CD8-positive, alpha-beta memory T cell (primary cell): ENCODE data around the gene MECR. TPM values are rescaled to one million over a fixed set of nuclear protein-coding genes. Genes with fewer than 3 reads are reported as not detected.
A peak's percentile ranks its signal among the peaks of the same experiment; 100 is the strongest.

Source experiments
- CTCF ChIA-PET: fragments of 350-600 bp; sonication (Branson Sonifier 250); formaldehyde crosslinking; loops from one replicate; lab custom pipeline; 2021; ENCODE audit warnings: antibody characterized with exemption; lab: Charles Lee
- POLR2A ChIA-PET: fragments of 350-600 bp; sonication (Branson Sonifier 250); formaldehyde crosslinking; loops from one replicate; lab custom pipeline; 2021; ENCODE audit warnings: antibody characterized with exemption; lab: Charles Lee
- DNase-seq, 5 donors: peaks; one replicate each; pipeline versions ENCODE4 v3.0.0 to v3.0.0-alpha.2; 2020 to 2022; ENCODE audit warnings: mixed read lengths in 1 of 5
- H3K27ac ChIP-seq: one replicate; pipeline ENCODE4 v1.7.0; 2013; ENCODE audit warnings: low read depth, mild to moderate bottlenecking, low read length, moderate library complexity
- H3K27me3 ChIP-seq: 2 replicates; pipeline ENCODE4 v1.7.0; 2013; ENCODE audit warnings: low read length, mild to moderate bottlenecking; ENCODE audit not compliant: insufficient read depth, poor library complexity, severe bottlenecking
- H3K36me3 ChIP-seq: 2 replicates; pipeline ENCODE4 v1.7.0; 2013; ENCODE audit warnings: mild to moderate bottlenecking, low read length, moderate library complexity; ENCODE audit not compliant: insufficient read depth
- H3K4me1 ChIP-seq: 2 replicates; pipeline ENCODE4 v1.7.0; 2013; ENCODE audit warnings: mild to moderate bottlenecking, low read length, moderate library complexity; ENCODE audit not compliant: insufficient read depth
- H3K4me3 ChIP-seq: 2 replicates; pipeline ENCODE4 v1.7.0; 2013; ENCODE audit warnings: mild to moderate bottlenecking, low read length
- H3K9me3 ChIP-seq: 2 replicates; pipeline ENCODE4 v1.7.0; 2013; ENCODE audit warnings: mild to moderate bottlenecking, low read length
- H3K27ac Mint-ChIP-seq, 8 donors: one replicate each; pipeline ENCODE4 v1.8.0; 2020 to 2021; ENCODE audit warnings: mixed read lengths in 8 of 8, mild to moderate bottlenecking in 6 of 8, inconsistent platforms in 3 of 8, moderate library complexity in 3 of 8
- H3K27me3 Mint-ChIP-seq, 2 donors: one replicate each; pipeline ENCODE4 v1.8.0; 2020 to 2021; ENCODE audit warnings: mixed read lengths in 2 of 2, mild to moderate bottlenecking in 1 of 2, moderate library complexity in 1 of 2
- H3K36me3 Mint-ChIP-seq, 3 donors: one replicate each; pipeline ENCODE4 v1.8.0; 2020 to 2021; ENCODE audit warnings: mixed read lengths in 3 of 3, inconsistent platforms in 1 of 3, mild to moderate bottlenecking in 1 of 3
- H3K4me1 Mint-ChIP-seq, 3 donors: one replicate each; pipeline ENCODE4 v1.8.0; 2020 to 2021; ENCODE audit warnings: mixed read lengths in 3 of 3, inconsistent platforms in 1 of 3, mild to moderate bottlenecking in 1 of 3
- H3K4me3 Mint-ChIP-seq, 7 donors: one replicate each; pipeline ENCODE4 v1.8.0; 2020 to 2021; ENCODE audit warnings: mixed read lengths in 7 of 7, mild to moderate bottlenecking in 6 of 7, moderate library complexity in 4 of 7, inconsistent platforms in 2 of 7
- H3K9me3 Mint-ChIP-seq, 5 donors: one replicate each; pipeline ENCODE4 v1.8.0; 2020 to 2022; ENCODE audit warnings: mixed read lengths in 5 of 5, mild to moderate bottlenecking in 3 of 5, moderate library complexity in 2 of 5, inconsistent platforms in 1 of 5
- polyA plus RNA-seq: library from polyadenylated mRNA; unstranded; fragments of 300-500 nt; fragmentation: Illumina TruSeq; gene quantifications from one replicate; pipeline ENCODE4 v1.2.3, GENCODE V29; 2021
- total RNA-seq, 2 experiments: library from RNA; stranded (reverse); gene quantifications; one replicate each; pipeline ENCODE4 v1.2.3, GENCODE V29; 2021

MECR gene
- total and polyA plus RNA-seq, 3 experiments from 2014 or later: 14.5 to 41.1 (median 33.8) TPM

- Mint-ChIP-seq H3K36me3 (peaks cover 0 to 40% (median 4%) of the 10 kb centered on the region in 3 donors), H3K27me3 (no peaks in the 10 kb centered on the region), H3K9me3 (no peaks in the 10 kb centered on the region), H3K4me1 (no peaks in the 10 kb centered on the region), H3K4me3 (no peak overlapping the region), H3K27ac (no peak overlapping the region)
- Histone ChIP-seq H3K27ac (no peak overlapping the region), H3K4me1 (no peaks in the 10 kb centered on the region), H3K4me3 (no peak overlapping the region), H3K27me3 (no peaks in the 10 kb centered on the region), H3K36me3 (peaks cover 3% of the 10 kb centered on the region), H3K9me3 (no peaks in the 10 kb centered on the region)
- CTCF ChIA-PET: interaction anchor here (1.1 kb wide), 1 partner anchor 15 kb away, joined by 3 read pairs; no protein-coding TSS in a partner anchor
- POLR2A ChIA-PET: no interaction called here
- DNase-seq: no peak
These were observed 12.5 kb downstream of the MECR start for GRCh38 chr1:29218223-29218622.

- H3K27ac Mint-ChIP-seq: peak overlapping the region in 1 of 8 donors; percentile 12
These were observed 13.1 kb downstream of the MECR start for GRCh38 chr1:29217633-29218032.

GRCh38 chr1:29213055-29213454 is 17.7 kb downstream of the MECR start:
- CTCF ChIA-PET: no interaction called here
- H3K36me3 ChIP-seq: peaks cover 3% of the 10 kb centered on the region
- H3K4me1 ChIP-seq: no peaks in the 10 kb centered on the region
- H3K4me3 Mint-ChIP-seq: no peak overlapping the region
- no peak for DNase-seq
- H3K27ac Mint-ChIP-seq: peak overlapping the region in 3 of 8 donors; percentile 25 to 68 (median 33)
- H3K4me3 ChIP-seq: no peak overlapping the region
- no peaks in the 10 kb centered on the region for H3K27me3 Mint-ChIP-seq
- no peaks in the 10 kb centered on the region for H3K27me3 ChIP-seq
- H3K4me1 Mint-ChIP-seq: no peaks in the 10 kb centered on the region
- POLR2A ChIA-PET: no interaction called here
- no peaks in the 10 kb centered on the region for H3K9me3 ChIP-seq
- no peaks in the 10 kb centered on the region for H3K9me3 Mint-ChIP-seq
- H3K36me3 Mint-ChIP-seq: peaks cover 3 to 54% (median 9%) of the 10 kb centered on the region in 3 donors
- no peak overlapping the region for H3K27ac ChIP-seq

More at GRCh38 chr1:29217633-29218032, 13.1 kb downstream of the MECR start:
- no peaks in the 10 kb centered on the region for H3K4me1 Mint-ChIP-seq
- no peaks in the 10 kb centered on the region for H3K9me3 Mint-ChIP-seq
- peaks cover 3% of the 10 kb centered on the region for H3K36me3 ChIP-seq
- CTCF ChIA-PET: interaction anchor here (1.1 kb wide), 1 partner anchor 15 kb away, joined by 3 read pairs; no protein-coding TSS in a partner anchor
- H3K4me3 Mint-ChIP-seq: no peak overlapping the region
- no peak for DNase-seq
- no peak overlapping the region for H3K4me3 ChIP-seq
- no peaks in the 10 kb centered on the region for H3K27me3 Mint-ChIP-seq
- no peak overlapping the region for H3K27ac ChIP-seq
- no peaks in the 10 kb centered on the region for H3K4me1 ChIP-seq
- H3K36me3 Mint-ChIP-seq: peaks cover 0 to 44% (median 8%) of the 10 kb centered on the region in 3 donors
- POLR2A ChIA-PET: no interaction called here
- no peaks in the 10 kb centered on the region for H3K9me3 ChIP-seq
- no peaks in the 10 kb centered on the region for H3K27me3 ChIP-seq

GRCh38 chr1:29211086-29212030 is 19.4 kb downstream of the MECR start:
- H3K36me3 ChIP-seq: peaks cover 3% of the 10 kb centered on the region
- H3K27ac ChIP-seq: no peak overlapping the region
- Mint-ChIP-seq H3K4me1 (no peaks in the 10 kb centered on the region), H3K36me3 (peaks cover 3 to 52% (median 9%) of the 10 kb centered on the region in 3 donors), H3K27me3 (no peaks in the 10 kb centered on the region), H3K27ac (peak overlapping the region in 1 of 8 donors; percentile 43), H3K4me3 (no peak overlapping the region), H3K9me3 (no peaks in the 10 kb centered on the region)
- ChIA-PET POLR2A (no interaction called here), CTCF (interaction anchor here (0.7 kb wide), 1 partner anchor 260 kb away, joined by 3 read pairs; no protein-coding TSS in a partner anchor)
- no peaks in the 10 kb centered on the region for H3K27me3 ChIP-seq
- H3K9me3 ChIP-seq: no peaks in the 10 kb centered on the region
- H3K4me3 ChIP-seq: no peak overlapping the region
- H3K4me1 ChIP-seq: no peaks in the 10 kb centered on the region
- no peak for DNase-seq

GRCh38 chr1:29210278-29211085 is 20.3 kb downstream of the MECR start:
- POLR2A ChIA-PET: no interaction called here
- H3K4me3 Mint-ChIP-seq: no peak overlapping the region
- H3K9me3 Mint-ChIP-seq: no peaks in the 10 kb centered on the region
- no peaks in the 10 kb centered on the region for H3K4me1 Mint-ChIP-seq
- CTCF ChIA-PET: interaction anchor here (0.7 kb wide), 1 partner anchor 259 kb away, joined by 3 read pairs; no protein-coding TSS in a partner anchor
- no peaks in the 10 kb centered on the region for H3K27me3 Mint-ChIP-seq
- DNase-seq: no peak
- no peaks in the 10 kb centered on the region for H3K4me1 ChIP-seq
- H3K9me3 ChIP-seq: no peaks in the 10 kb centered on the region
- peaks cover 3 to 53% (median 11%) of the 10 kb centered on the region in 3 donors for H3K36me3 Mint-ChIP-seq
- no peak overlapping the region for H3K4me3 ChIP-seq
- H3K27ac Mint-ChIP-seq: peak overlapping the region in 1 of 8 donors; percentile 38
- no peaks in the 10 kb centered on the region for H3K27me3 ChIP-seq
- peaks cover 4% of the 10 kb centered on the region for H3K36me3 ChIP-seq
- no peak overlapping the region for H3K27ac ChIP-seq

- Histone ChIP-seq H3K27ac (no peak overlapping the region), H3K4me1 (no peaks in the 10 kb centered on the region), H3K36me3 (peaks cover 4% of the 10 kb centered on the region), H3K9me3 (no peaks in the 10 kb centered on the region), H3K27me3 (no peaks in the 10 kb centered on the region), H3K4me3 (no peak overlapping the region)
- Mint-ChIP-seq H3K36me3 (peaks cover 3 to 51% (median 11%) of the 10 kb centered on the region in 3 donors), H3K4me1 (no peaks in the 10 kb centered on the region), H3K4me3 (no peak overlapping the region), H3K27ac (peak overlapping the region in 3 of 8 donors; percentile 14 to 48 (median 42)), H3K27me3 (no peaks in the 10 kb centered on the region), H3K9me3 (no peaks in the 10 kb centered on the region)
- POLR2A ChIA-PET: no interaction called here
- CTCF ChIA-PET: interaction anchor here (1.6 kb wide), 1 partner anchor 27 kb away, joined by 4 read pairs; the partner anchor contains the start of gene SRSF4
- no peak for DNase-seq
These were observed 21.6 kb downstream of the MECR start for GRCh38 chr1:29209173-29209572.

- Histone ChIP-seq H3K27me3 (no peaks in the 10 kb centered on the region), H3K36me3 (peaks cover 7% of the 10 kb centered on the region), H3K4me1 (no peaks in the 10 kb centered on the region), H3K27ac (no peak overlapping the region), H3K9me3 (no peaks in the 10 kb centered on the region), H3K4me3 (no peak overlapping the region)
- Mint-ChIP-seq H3K36me3 (peaks cover 3 to 50% (median 11%) of the 10 kb centered on the region in 3 donors), H3K4me3 (no peak overlapping the region), H3K27ac (peak overlapping the region in 4 of 8 donors; percentile 12 to 45 (median 40)), H3K4me1 (no peaks in the 10 kb centered on the region), H3K9me3 (no peaks in the 10 kb centered on the region), H3K27me3 (no peaks in the 10 kb centered on the region)
- no peak for DNase-seq
- POLR2A ChIA-PET: no interaction called here
- CTCF ChIA-PET: interaction anchor here (1.6 kb wide), 1 partner anchor 27 kb away, joined by 4 read pairs; the partner anchor contains the start of gene SRSF4
These were observed 22.3 kb downstream of the MECR start for GRCh38 chr1:29208442-29208841.
